SK-N-SH (cell line): Measurements from ENCODE around the gene SERPINB8. TPM values are rescaled to one million over a fixed set of nuclear protein-coding genes. Genes with fewer than 3 reads are reported as not detected.
"Not testable (repeated sequence)": the region's sequence is repeated elsewhere in the genome, so short reads cannot be mapped to it uniquely, and the experiment has no call there.

Source experiments
- CTCF ChIA-PET: fragments of 300-600, 350-600 bp; formaldehyde crosslinking; extraction: SDS; loops from one replicate; lab custom pipeline; 2021; lab: Yijun Ruan, JAX
- POLR2A ChIA-PET: fragments of 350-600 bp; sonication (Branson Sonifier 250); formaldehyde crosslinking; extraction: SDS; loops from one replicate; lab custom pipeline; 2020; ENCODE audit warnings: antibody characterized with exemption, inconsistent platforms; lab: Yijun Ruan, JAX
- DNase-seq: peaks from one replicate; pipeline ENCODE4 v3.0.0; 2012
- H2AFZ ChIP-seq: fragments of 200-600 bp; sonication (generic); 2 replicates; pipeline ENCODE4 v1.8.1; 2016; ENCODE audit warnings: antibody characterized with exemption, mild to moderate bottlenecking, low read depth
- H3F3A ChIP-seq: fragments of 200-600 bp; sonication (generic); replicated peaks from 2 replicates; pipeline ENCODE3; 2016; ENCODE audit warnings: antibody characterized with exemption, mild to moderate bottlenecking; ENCODE audit not compliant: insufficient read depth
- H3K27ac ChIP-seq, 2 experiments: fragments of 200-500 bp in 1 of 2; fragments of 200-600 bp in 1 of 2; sonication (Bioruptor generic) in 1 of 2; sonication (generic), shearing (Covaris generic) in 1 of 2; 2 replicates each; pipeline versions ENCODE4 v1.5.1 to v1.6.1; 2014 to 2016; ENCODE audit warnings: low read depth in 2 of 2, inconsistent platforms in 1 of 2, low read length in 1 of 2, mild to moderate bottlenecking in 1 of 2, mixed read lengths in 1 of 2
- H3K27me3 ChIP-seq: fragments of 200-600 bp; sonication (generic), shearing (Covaris generic); 2 replicates; pipeline ENCODE4 v1.6.1; 2016; ENCODE audit warnings: mixed run types; ENCODE audit not compliant: insufficient read depth
- H3K36me3 ChIP-seq, 2 experiments: fragments of 200-500 bp in 1 of 2; fragments of 200-600 bp in 1 of 2; sonication (Bioruptor generic) in 1 of 2; sonication (generic) in 1 of 2; replicated peaks in 1 of 2; 2 replicates each; pipeline versions ENCODE3 to v1.5.1; 2014 to 2016; ENCODE audit warnings: low read length in 1 of 2, mild to moderate bottlenecking in 1 of 2; ENCODE audit not compliant: insufficient read depth in 2 of 2, control insufficient read depth in 1 of 2
- H3K4me1 ChIP-seq, 2 experiments: fragments of 200-500 bp in 1 of 2; fragments of 200-600 bp in 1 of 2; sonication (Bioruptor generic) in 1 of 2; sonication (generic), shearing (Covaris generic) in 1 of 2; 2 replicates each; pipeline versions ENCODE4 v1.5.1 to v1.6.1; 2014 to 2016; ENCODE audit warnings: low read depth in 1 of 2, low read length in 1 of 2, mixed run types in 1 of 2; ENCODE audit not compliant: insufficient read depth in 2 of 2, control insufficient read depth in 1 of 2
- H3K4me2 ChIP-seq: fragments of 200-600 bp; sonication (generic), shearing (Covaris generic); 2 replicates; pipeline ENCODE4 v1.6.1; 2017; ENCODE audit warnings: mixed run types
- H3K4me3 ChIP-seq, 2 experiments: fragments of 200-500 bp in 1 of 2; fragments of 200-600 bp in 1 of 2; sonication (Bioruptor generic) in 1 of 2; sonication (generic), shearing (Covaris generic) in 1 of 2; 2 replicates each; pipeline versions ENCODE4 v1.5.1 to v1.8.1; 2014 to 2016; ENCODE audit warnings: low read depth in 2 of 2, inconsistent platforms in 1 of 2, low read length in 1 of 2, mild to moderate bottlenecking in 1 of 2, mixed read lengths in 1 of 2, moderate library complexity in 1 of 2
- H3K79me2 ChIP-seq: fragments of 200-600 bp; sonication (generic); 2 replicates; pipeline ENCODE4 v1.8.1; 2017; ENCODE audit warnings: mild to moderate bottlenecking; ENCODE audit not compliant: insufficient read depth
- H3K9ac ChIP-seq: fragments of 200-600 bp; sonication (generic); 2 replicates; pipeline ENCODE4 v1.6.1; 2017; ENCODE audit warnings: mixed run types
- H3K9me2 ChIP-seq: fragments of 200-600 bp; sonication (generic); 2 replicates; pipeline ENCODE4 v1.6.1; 2017; ENCODE audit warnings: mixed run types
- H3K9me3 ChIP-seq: fragments of 200-600 bp; sonication (generic); 2 replicates; pipeline ENCODE4 v1.6.1; 2017; ENCODE audit warnings: mixed run types, mild to moderate bottlenecking, moderate library complexity
- H4K20me1 ChIP-seq: fragments of 200-600 bp; sonication (generic); 2 replicates; pipeline ENCODE4 v1.6.1; 2017; ENCODE audit warnings: mild to moderate bottlenecking, mixed run types; ENCODE audit not compliant: insufficient read depth
- FOSL2 ChIP-seq: IDR thresholded peaks from 2 replicates; pipeline ENCODE4 v1.4.0; 2012; ENCODE audit warnings: low read depth, mild to moderate bottlenecking, moderate library complexity, borderline replicate concordance
- FOXJ3 ChIP-seq: sonication (generic); formaldehyde crosslinking; IDR thresholded peaks from 2 replicates; pipeline ENCODE4 v1.5.1; 2020; ENCODE audit warnings: mild to moderate bottlenecking, missing genetic modification reagents
- GATA2 ChIP-seq: sonication (generic); formaldehyde crosslinking; IDR thresholded peaks from 2 replicates; pipeline ENCODE4 v1.5.0; 2020; ENCODE audit warnings: mild to moderate bottlenecking, missing genetic modification reagents
- MEF2A ChIP-seq: IDR thresholded peaks from 2 replicates; pipeline ENCODE4 v1.4.0; 2012; ENCODE audit warnings: low read depth, borderline replicate concordance
- NFIC ChIP-seq: IDR thresholded peaks from 2 replicates; pipeline ENCODE4 v1.4.0; 2012; ENCODE audit warnings: borderline replicate concordance
- NRF1 ChIP-seq: IDR thresholded peaks from 2 replicates; pipeline ENCODE4 v1.6.1; 2012; ENCODE audit warnings: low read depth, mild to moderate bottlenecking, low read length
- RAD21 ChIP-seq: IDR thresholded peaks from 2 replicates; pipeline ENCODE4 v1.6.1; 2012; ENCODE audit warnings: mild to moderate bottlenecking, low read length
- RFX5 ChIP-seq: IDR thresholded peaks from 2 replicates; pipeline ENCODE4 v1.6.1; 2012; ENCODE audit warnings: mild to moderate bottlenecking, improper control_type of control experiment, low read length
- SMC3 ChIP-seq: IDR thresholded peaks from 2 replicates; pipeline ENCODE4 v1.6.1; 2012; ENCODE audit warnings: low read depth, low read length, improper control_type of control experiment
- TEAD4 ChIP-seq: IDR thresholded peaks from 2 replicates; pipeline ENCODE4 v1.4.0; 2012; ENCODE audit warnings: mild to moderate bottlenecking, borderline replicate concordance; ENCODE audit not compliant: insufficient read depth
- YY1 ChIP-seq: IDR thresholded peaks from 2 replicates; pipeline ENCODE4 v1.4.0; 2012; ENCODE audit warnings: low read depth, mild to moderate bottlenecking
- WGBS: methylation state at CpG from one replicate; pipeline ENCODE4 v1.1.6; 2017; ENCODE audit warnings: low lambda C conversion rate; 5-methylcytosine and 5-hydroxymethylcytosine counted together
- polyA plus RNA-seq, 3 experiments: library from polyadenylated mRNA; depleted of rRNA; stranded (reverse); fragments of >200 nt; gene quantifications; 2 replicates each; pipeline ENCODE4 v1.2.3, GENCODE V29; 2012
- TF ChIP-seq, protein P1 (sequence below): fragments of 150-350 bp; IDR thresholded peaks from 2 replicates; pipeline ENCODE4 v1.6.1; 2016; ENCODE audit warnings: mild to moderate bottlenecking, low read depth, low read length
- TF ChIP-seq, protein P2 (sequence below): IDR thresholded peaks from 2 replicates; pipeline ENCODE4 v1.4.0; 2012; ENCODE audit warnings: low read depth
- TF ChIP-seq, protein P3 (sequence below): fragments of 200-600 bp; sonication (generic); IDR thresholded peaks from 2 replicates; pipeline ENCODE4 v1.6.1; 2017; ENCODE audit warnings: antibody characterized with exemption, mild to moderate bottlenecking, moderate library complexity

Gene SERPINB8
- polyA plus RNA-seq, 1 of the 3 experiments (the other 2 are of a cell fraction): 3.4 TPM

DNA sequence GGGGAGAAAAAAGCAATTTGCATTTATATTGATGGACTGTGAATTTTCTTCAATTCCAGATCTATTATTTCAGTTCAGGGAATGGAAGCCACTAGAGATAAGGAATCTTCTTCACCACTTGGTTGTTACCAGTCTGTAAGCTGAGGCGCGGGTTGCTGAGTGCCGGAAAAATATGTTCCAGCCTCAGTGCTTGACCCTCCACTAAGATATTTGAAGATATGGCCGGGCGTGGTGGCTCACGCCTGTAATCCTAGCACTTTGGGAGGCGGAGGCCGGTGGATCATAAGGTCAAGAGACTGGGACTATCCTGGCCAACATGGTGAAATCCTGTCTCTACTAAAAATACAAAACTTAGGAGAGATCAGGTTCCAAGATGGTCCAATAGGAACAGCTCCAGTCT is 29.9 kb upstream of the SERPINB8 start:
- ChIA-PET CTCF (interaction anchor here (1.0 to 1.1 kb wide), 2 partner anchors 39 to 54 kb away, joined by 3 read pairs; no protein-coding TSS in a partner anchor), POLR2A (no interaction called here)
- no peak for DNase-seq
- Histone ChIP-seq H3K9me3 (no peaks in the 10 kb centered on the region), H3K4me3 (no peak overlapping the region), H2AFZ (no peak overlapping the region), H3K27ac (no peak overlapping the region), H3K9ac (no peak overlapping the region), H3K4me1 (peaks cover 0 to 9% of the 10 kb centered on the region in 2 experiments; a peak in 2 of 4 replicates), H3K9me2 (no peaks in the 10 kb centered on the region), H3F3A (no peaks in the 10 kb centered on the region), H3K36me3 (no peaks in the 10 kb centered on the region), H4K20me1 (no peaks in the 10 kb centered on the region), H3K27me3 (peaks cover 23% of the 10 kb centered on the region; the same call in 1 of the 2 replicates), H3K79me2 (no peaks in the 10 kb centered on the region), H3K4me2 (no peak overlapping the region)
- TF ChIP-seq RFX5 (no peak), YY1 (no peak), SMC3 (no peak), MEF2A (no peak), FOSL2 (no peak)
- TF ChIP-seq, protein P1, sequence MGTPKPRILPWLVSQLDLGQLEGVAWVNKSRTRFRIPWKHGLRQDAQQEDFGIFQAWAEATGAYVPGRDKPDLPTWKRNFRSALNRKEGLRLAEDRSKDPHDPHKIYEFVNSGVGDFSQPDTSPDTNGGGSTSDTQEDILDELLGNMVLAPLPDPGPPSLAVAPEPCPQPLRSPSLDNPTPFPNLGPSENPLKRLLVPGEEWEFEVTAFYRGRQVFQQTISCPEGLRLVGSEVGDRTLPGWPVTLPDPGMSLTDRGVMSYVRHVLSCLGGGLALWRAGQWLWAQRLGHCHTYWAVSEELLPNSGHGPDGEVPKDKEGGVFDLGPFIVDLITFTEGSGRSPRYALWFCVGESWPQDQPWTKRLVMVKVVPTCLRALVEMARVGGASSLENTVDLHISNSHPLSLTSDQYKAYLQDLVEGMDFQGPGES: no peak
- WGBS: 61% methylated on average over 8 of the region's 8 CpGs

DNA sequence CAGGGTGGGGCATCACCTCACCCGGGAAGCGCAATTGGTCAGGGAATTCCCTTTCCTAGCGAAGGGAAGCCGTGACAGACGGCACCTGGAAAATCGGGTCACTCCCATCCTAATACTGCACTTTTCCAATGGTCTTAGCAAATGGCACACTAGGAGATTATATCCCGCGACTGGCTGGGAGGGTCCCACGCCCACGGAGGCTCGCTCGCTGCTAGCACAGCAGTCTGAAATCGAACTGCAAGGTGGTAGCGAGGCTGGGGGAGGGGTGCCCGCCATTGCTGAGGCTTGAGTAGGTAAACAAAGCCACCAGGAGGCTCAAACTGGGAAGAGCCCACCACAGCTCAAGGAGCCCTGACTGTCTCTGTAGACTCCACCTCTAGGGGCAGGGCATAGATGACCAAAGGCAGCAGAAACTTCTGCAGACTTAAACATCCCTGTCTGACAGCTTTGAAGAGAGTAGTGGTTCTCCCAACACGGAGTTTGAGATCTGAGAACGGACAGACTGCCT is 29.3 kb upstream of the SERPINB8 start:
- POLR2A ChIA-PET, H2AFZ ChIP-seq, H3K27ac ChIP-seq, H3K79me2 ChIP-seq, H4K20me1 ChIP-seq, H3K9me2 ChIP-seq, H3F3A ChIP-seq, H3K4me2 ChIP-seq, H3K36me3 ChIP-seq, H3K4me3 ChIP-seq, H3K9me3 ChIP-seq, H3K4me1 ChIP-seq, H3K9ac ChIP-seq, DNase-seq: not testable (repeated sequence)
- 56% methylated on average over 11 of the region's 17 CpGs for WGBS
- H3K27me3 ChIP-seq: peaks cover 23% of the 10 kb centered on the region; the same call in 1 of the 2 replicates
- CTCF ChIA-PET: interaction anchor here (1.0 to 1.1 kb wide), 2 partner anchors 40 to 54 kb away, joined by 3 read pairs; no protein-coding TSS in a partner anchor

DNA sequence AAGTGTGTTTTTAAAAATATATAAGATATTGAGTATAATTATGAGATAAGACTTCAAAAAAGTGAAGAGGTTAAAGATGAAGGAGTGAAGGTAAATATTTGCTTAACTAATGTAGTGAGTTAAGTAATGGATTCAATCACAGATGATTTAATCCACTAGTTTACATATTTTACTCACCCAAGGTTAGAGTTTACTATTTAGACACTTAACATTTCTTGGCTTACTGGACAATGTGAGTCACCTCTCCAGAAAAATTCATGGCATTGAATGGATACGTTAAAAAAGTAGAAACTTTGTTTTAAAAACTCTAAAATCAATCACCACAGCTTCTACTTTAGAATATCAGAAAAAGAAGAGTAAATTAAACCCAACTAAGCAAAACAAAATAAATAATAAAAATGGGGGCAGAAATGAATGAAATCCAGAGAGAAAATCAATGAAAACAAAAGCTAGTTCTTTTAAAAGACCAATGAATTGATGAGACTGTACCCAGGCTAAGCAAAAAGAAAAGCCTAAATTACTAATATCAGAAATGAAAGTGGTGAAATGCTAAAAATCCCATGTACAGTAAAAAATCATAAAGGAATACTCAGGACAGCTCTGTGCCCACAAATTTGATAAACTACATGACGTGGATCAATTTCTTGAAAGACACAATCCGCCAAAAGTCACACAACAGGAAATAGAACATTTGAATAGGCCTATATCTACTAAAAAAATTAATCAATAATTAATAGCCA is 22.7 kb upstream of the SERPINB8 start:
- Histone ChIP-seq H4K20me1 (no peaks in the 10 kb centered on the region), H2AFZ (no peak overlapping the region)
- DNase-seq: no peak
- TF ChIP-seq GATA2 (CRISPR knock-in tag): no peak
- TF ChIP-seq, protein P2, sequence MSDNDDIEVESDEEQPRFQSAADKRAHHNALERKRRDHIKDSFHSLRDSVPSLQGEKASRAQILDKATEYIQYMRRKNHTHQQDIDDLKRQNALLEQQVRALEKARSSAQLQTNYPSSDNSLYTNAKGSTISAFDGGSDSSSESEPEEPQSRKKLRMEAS: no peak
- TF ChIP-seq TEAD4: no peak
- no peak for TF ChIP-seq SMC3
- TF ChIP-seq, protein P3, sequence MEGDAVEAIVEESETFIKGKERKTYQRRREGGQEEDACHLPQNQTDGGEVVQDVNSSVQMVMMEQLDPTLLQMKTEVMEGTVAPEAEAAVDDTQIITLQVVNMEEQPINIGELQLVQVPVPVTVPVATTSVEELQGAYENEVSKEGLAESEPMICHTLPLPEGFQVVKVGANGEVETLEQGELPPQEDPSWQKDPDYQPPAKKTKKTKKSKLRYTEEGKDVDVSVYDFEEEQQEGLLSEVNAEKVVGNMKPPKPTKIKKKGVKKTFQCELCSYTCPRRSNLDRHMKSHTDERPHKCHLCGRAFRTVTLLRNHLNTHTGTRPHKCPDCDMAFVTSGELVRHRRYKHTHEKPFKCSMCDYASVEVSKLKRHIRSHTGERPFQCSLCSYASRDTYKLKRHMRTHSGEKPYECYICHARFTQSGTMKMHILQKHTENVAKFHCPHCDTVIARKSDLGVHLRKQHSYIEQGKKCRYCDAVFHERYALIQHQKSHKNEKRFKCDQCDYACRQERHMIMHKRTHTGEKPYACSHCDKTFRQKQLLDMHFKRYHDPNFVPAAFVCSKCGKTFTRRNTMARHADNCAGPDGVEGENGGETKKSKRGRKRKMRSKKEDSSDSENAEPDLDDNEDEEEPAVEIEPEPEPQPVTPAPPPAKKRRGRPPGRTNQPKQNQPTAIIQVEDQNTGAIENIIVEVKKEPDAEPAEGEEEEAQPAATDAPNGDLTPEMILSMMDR: no peak
- TF ChIP-seq RFX5: no peak
- TF ChIP-seq NFIC: no peak
- TF ChIP-seq NRF1: no peak
- TF ChIP-seq RAD21: no peak
- no peak for TF ChIP-seq FOXJ3 (CRISPR knock-in tag)
- TF ChIP-seq, all 33 proteins: peak for 0
- Histone ChIP-seq H3K27me3 (0 out of 2 replicates have a peak, but pooled peaks cover 6% of the 10 kb centered on the region), H3K9me2 (no peaks in the 10 kb centered on the region), H3F3A (no peaks in the 10 kb centered on the region), H3K4me1 (no peaks in the 10 kb centered on the region; a peak in 1 of 4 replicates), H3K9ac (no peak overlapping the region), H3K9me3 (no peaks in the 10 kb centered on the region), H3K4me3 (no peak overlapping the region), H3K27ac (no peak overlapping the region), H3K36me3 (no peaks in the 10 kb centered on the region), H3K79me2 (no peaks in the 10 kb centered on the region), H3K4me2 (no peak overlapping the region)
- ChIA-PET CTCF (no interaction called here), POLR2A (no interaction called here)
- WGBS: 28% methylated on average over 3 of the region's 3 CpGs
